SK-N-SH (cell line): ENCODE measurements around the gene YARS2. TPM values are rescaled to one million over a fixed set of nuclear protein-coding genes. Genes with fewer than 3 reads are reported as not detected.
"Not testable (repeated sequence)": the region's sequence is repeated elsewhere in the genome, so short reads cannot be mapped to it uniquely, and the experiment has no call there.

Experiments
- CTCF ChIA-PET: fragments of 300-600, 350-600 bp; formaldehyde crosslinking; extraction: SDS; loops from one replicate; lab custom pipeline; 2021; lab: Yijun Ruan, JAX
- POLR2A ChIA-PET: fragments of 350-600 bp; sonication (Branson Sonifier 250); formaldehyde crosslinking; extraction: SDS; loops from one replicate; lab custom pipeline; 2020; ENCODE audit warnings: antibody characterized with exemption, inconsistent platforms; lab: Yijun Ruan, JAX
- DNase-seq: peaks from one replicate; pipeline ENCODE4 v3.0.0; 2012
- H2AFZ ChIP-seq: fragments of 200-600 bp; sonication (generic); 2 replicates; pipeline ENCODE4 v1.8.1; 2016; ENCODE audit warnings: antibody characterized with exemption, mild to moderate bottlenecking, low read depth
- H3F3A ChIP-seq: fragments of 200-600 bp; sonication (generic); replicated peaks from 2 replicates; pipeline ENCODE3; 2016; ENCODE audit warnings: antibody characterized with exemption, mild to moderate bottlenecking; ENCODE audit not compliant: insufficient read depth
- H3K27ac ChIP-seq, 2 experiments: fragments of 200-500 bp in 1 of 2; fragments of 200-600 bp in 1 of 2; sonication (Bioruptor generic) in 1 of 2; sonication (generic), shearing (Covaris generic) in 1 of 2; 2 replicates each; pipeline versions ENCODE4 v1.5.1 to v1.6.1; 2014 to 2016; ENCODE audit warnings: low read depth in 2 of 2, inconsistent platforms in 1 of 2, low read length in 1 of 2, mild to moderate bottlenecking in 1 of 2, mixed read lengths in 1 of 2
- H3K27me3 ChIP-seq: fragments of 200-600 bp; sonication (generic), shearing (Covaris generic); 2 replicates; pipeline ENCODE4 v1.6.1; 2016; ENCODE audit warnings: mixed run types; ENCODE audit not compliant: insufficient read depth
- H3K36me3 ChIP-seq, 2 experiments: fragments of 200-500 bp in 1 of 2; fragments of 200-600 bp in 1 of 2; sonication (Bioruptor generic) in 1 of 2; sonication (generic) in 1 of 2; replicated peaks in 1 of 2; 2 replicates each; pipeline versions ENCODE3 to v1.5.1; 2014 to 2016; ENCODE audit warnings: low read length in 1 of 2, mild to moderate bottlenecking in 1 of 2; ENCODE audit not compliant: insufficient read depth in 2 of 2, control insufficient read depth in 1 of 2
- H3K4me1 ChIP-seq, 2 experiments: fragments of 200-500 bp in 1 of 2; fragments of 200-600 bp in 1 of 2; sonication (Bioruptor generic) in 1 of 2; sonication (generic), shearing (Covaris generic) in 1 of 2; 2 replicates each; pipeline versions ENCODE4 v1.5.1 to v1.6.1; 2014 to 2016; ENCODE audit warnings: low read depth in 1 of 2, low read length in 1 of 2, mixed run types in 1 of 2; ENCODE audit not compliant: insufficient read depth in 2 of 2, control insufficient read depth in 1 of 2
- H3K4me2 ChIP-seq: fragments of 200-600 bp; sonication (generic), shearing (Covaris generic); 2 replicates; pipeline ENCODE4 v1.6.1; 2017; ENCODE audit warnings: mixed run types
- H3K4me3 ChIP-seq, 2 experiments: fragments of 200-500 bp in 1 of 2; fragments of 200-600 bp in 1 of 2; sonication (Bioruptor generic) in 1 of 2; sonication (generic), shearing (Covaris generic) in 1 of 2; 2 replicates each; pipeline versions ENCODE4 v1.5.1 to v1.8.1; 2014 to 2016; ENCODE audit warnings: low read depth in 2 of 2, inconsistent platforms in 1 of 2, low read length in 1 of 2, mild to moderate bottlenecking in 1 of 2, mixed read lengths in 1 of 2, moderate library complexity in 1 of 2
- H3K79me2 ChIP-seq: fragments of 200-600 bp; sonication (generic); 2 replicates; pipeline ENCODE4 v1.8.1; 2017; ENCODE audit warnings: mild to moderate bottlenecking; ENCODE audit not compliant: insufficient read depth
- H3K9ac ChIP-seq: fragments of 200-600 bp; sonication (generic); 2 replicates; pipeline ENCODE4 v1.6.1; 2017; ENCODE audit warnings: mixed run types
- H3K9me2 ChIP-seq: fragments of 200-600 bp; sonication (generic); 2 replicates; pipeline ENCODE4 v1.6.1; 2017; ENCODE audit warnings: mixed run types
- H3K9me3 ChIP-seq: fragments of 200-600 bp; sonication (generic); 2 replicates; pipeline ENCODE4 v1.6.1; 2017; ENCODE audit warnings: mixed run types, mild to moderate bottlenecking, moderate library complexity
- H4K20me1 ChIP-seq: fragments of 200-600 bp; sonication (generic); 2 replicates; pipeline ENCODE4 v1.6.1; 2017; ENCODE audit warnings: mild to moderate bottlenecking, mixed run types; ENCODE audit not compliant: insufficient read depth
- FOXJ3 ChIP-seq: sonication (generic); formaldehyde crosslinking; IDR thresholded peaks from 2 replicates; pipeline ENCODE4 v1.5.1; 2020; ENCODE audit warnings: mild to moderate bottlenecking, missing genetic modification reagents
- GATA2 ChIP-seq: sonication (generic); formaldehyde crosslinking; IDR thresholded peaks from 2 replicates; pipeline ENCODE4 v1.5.0; 2020; ENCODE audit warnings: mild to moderate bottlenecking, missing genetic modification reagents
- MEF2A ChIP-seq: IDR thresholded peaks from 2 replicates; pipeline ENCODE4 v1.4.0; 2012; ENCODE audit warnings: low read depth, borderline replicate concordance
- RCOR1 ChIP-seq: fragments of 150-350 bp; IDR thresholded peaks from 2 replicates; pipeline ENCODE4 v1.6.1; 2017; ENCODE audit warnings: antibody characterized with exemption, low read length
- RFX5 ChIP-seq: IDR thresholded peaks from 2 replicates; pipeline ENCODE4 v1.6.1; 2012; ENCODE audit warnings: mild to moderate bottlenecking, improper control_type of control experiment, low read length
- WGBS: methylation state at CpG from one replicate; pipeline ENCODE4 v1.1.6; 2017; ENCODE audit warnings: low lambda C conversion rate; 5-methylcytosine and 5-hydroxymethylcytosine counted together
- polyA plus RNA-seq, 3 experiments: library from polyadenylated mRNA; depleted of rRNA; stranded (reverse); fragments of >200 nt; gene quantifications; 2 replicates each; pipeline ENCODE4 v1.2.3, GENCODE V29; 2012
- TF ChIP-seq, protein P1 (sequence below): IDR thresholded peaks from 2 replicates; pipeline ENCODE4 v1.6.1; 2012; ENCODE audit warnings: mild to moderate bottlenecking, low read depth, low read length, moderate library complexity
- TF ChIP-seq, protein P2 (sequence below): IDR thresholded peaks from 2 replicates; pipeline ENCODE4; 2012
- TF ChIP-seq, protein P3 (sequence below): IDR thresholded peaks from 2 replicates; pipeline ENCODE4 v1.4.0; 2012; ENCODE audit warnings: low read depth

YARS2 gene
- polyA plus RNA-seq, 1 of the 3 experiments (the other 2 are of a cell fraction) = 14.3 TPM

DNA sequence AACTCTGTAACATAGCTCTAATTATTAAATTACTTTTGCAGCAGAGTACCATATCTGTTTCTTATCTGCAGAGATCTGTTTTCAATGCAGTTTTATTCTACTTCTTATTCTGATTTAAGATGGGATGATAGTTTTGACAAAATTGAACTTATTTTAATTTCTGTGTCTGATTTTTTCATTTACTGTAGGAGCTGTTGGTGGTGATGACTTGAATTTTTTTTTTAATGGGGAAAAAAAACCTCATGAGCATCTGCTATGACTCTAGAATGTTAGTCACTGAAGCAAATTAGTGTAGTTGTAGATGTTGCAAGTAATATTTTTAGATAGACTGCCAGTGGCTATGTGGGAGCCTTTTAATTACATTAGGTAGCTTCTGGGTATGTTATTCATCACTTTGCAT is 53.2 kb downstream of the YARS2 start:
- Histone ChIP-seq H4K20me1 (peaks cover 3% of the 10 kb centered on the region; the same call in 1 of the 2 replicates), H3K9me2 (no peaks in the 10 kb centered on the region), H3K27ac (peak overlapping the region; percentile 7 to 59; a peak in 3 of 4 replicates), H3K9ac (no peak overlapping the region), H3K9me3 (no peaks in the 10 kb centered on the region), H3K4me1 (peaks cover under 1 to 16% of the 10 kb centered on the region in 2 experiments; a peak in 2 of 4 replicates), H3K4me2 (no peak overlapping the region), H3K79me2 (peaks cover 52% of the 10 kb centered on the region), H3F3A (peaks cover 17% of the 10 kb centered on the region), H3K27me3 (no peaks in the 10 kb centered on the region), H3K36me3 (peaks cover 17 to 19% of the 10 kb centered on the region in 2 experiments), H2AFZ (no peak overlapping the region), H3K4me3 (no peak overlapping the region)
- TF ChIP-seq, protein P1, sequence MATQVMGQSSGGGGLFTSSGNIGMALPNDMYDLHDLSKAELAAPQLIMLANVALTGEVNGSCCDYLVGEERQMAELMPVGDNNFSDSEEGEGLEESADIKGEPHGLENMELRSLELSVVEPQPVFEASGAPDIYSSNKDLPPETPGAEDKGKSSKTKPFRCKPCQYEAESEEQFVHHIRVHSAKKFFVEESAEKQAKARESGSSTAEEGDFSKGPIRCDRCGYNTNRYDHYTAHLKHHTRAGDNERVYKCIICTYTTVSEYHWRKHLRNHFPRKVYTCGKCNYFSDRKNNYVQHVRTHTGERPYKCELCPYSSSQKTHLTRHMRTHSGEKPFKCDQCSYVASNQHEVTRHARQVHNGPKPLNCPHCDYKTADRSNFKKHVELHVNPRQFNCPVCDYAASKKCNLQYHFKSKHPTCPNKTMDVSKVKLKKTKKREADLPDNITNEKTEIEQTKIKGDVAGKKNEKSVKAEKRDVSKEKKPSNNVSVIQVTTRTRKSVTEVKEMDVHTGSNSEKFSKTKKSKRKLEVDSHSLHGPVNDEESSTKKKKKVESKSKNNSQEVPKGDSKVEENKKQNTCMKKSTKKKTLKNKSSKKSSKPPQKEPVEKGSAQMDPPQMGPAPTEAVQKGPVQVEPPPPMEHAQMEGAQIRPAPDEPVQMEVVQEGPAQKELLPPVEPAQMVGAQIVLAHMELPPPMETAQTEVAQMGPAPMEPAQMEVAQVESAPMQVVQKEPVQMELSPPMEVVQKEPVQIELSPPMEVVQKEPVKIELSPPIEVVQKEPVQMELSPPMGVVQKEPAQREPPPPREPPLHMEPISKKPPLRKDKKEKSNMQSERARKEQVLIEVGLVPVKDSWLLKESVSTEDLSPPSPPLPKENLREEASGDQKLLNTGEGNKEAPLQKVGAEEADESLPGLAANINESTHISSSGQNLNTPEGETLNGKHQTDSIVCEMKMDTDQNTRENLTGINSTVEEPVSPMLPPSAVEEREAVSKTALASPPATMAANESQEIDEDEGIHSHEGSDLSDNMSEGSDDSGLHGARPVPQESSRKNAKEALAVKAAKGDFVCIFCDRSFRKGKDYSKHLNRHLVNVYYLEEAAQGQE = no peak
- TF ChIP-seq GATA2 (CRISPR knock-in tag) = peak; percentile 60
- TF ChIP-seq, protein P2, sequence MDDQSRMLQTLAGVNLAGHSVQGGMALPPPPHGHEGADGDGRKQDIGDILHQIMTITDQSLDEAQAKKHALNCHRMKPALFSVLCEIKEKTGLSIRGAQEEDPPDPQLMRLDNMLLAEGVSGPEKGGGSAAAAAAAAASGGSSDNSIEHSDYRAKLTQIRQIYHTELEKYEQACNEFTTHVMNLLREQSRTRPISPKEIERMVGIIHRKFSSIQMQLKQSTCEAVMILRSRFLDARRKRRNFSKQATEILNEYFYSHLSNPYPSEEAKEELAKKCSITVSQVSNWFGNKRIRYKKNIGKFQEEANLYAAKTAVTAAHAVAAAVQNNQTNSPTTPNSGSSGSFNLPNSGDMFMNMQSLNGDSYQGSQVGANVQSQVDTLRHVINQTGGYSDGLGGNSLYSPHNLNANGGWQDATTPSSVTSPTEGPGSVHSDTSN = no peak
- TF ChIP-seq, protein P3, sequence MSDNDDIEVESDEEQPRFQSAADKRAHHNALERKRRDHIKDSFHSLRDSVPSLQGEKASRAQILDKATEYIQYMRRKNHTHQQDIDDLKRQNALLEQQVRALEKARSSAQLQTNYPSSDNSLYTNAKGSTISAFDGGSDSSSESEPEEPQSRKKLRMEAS = no peak
- TF ChIP-seq RCOR1 = no peak
- TF ChIP-seq MEF2A = no peak
- no peak for TF ChIP-seq FOXJ3 (CRISPR knock-in tag)
- no peak for TF ChIP-seq RFX5
- peak; percentile 22 for DNase-seq
- ChIA-PET POLR2A (interaction anchor here (1.1 kb wide), 1 partner anchor 23 kb away, joined by 3 read pairs; the partner anchor contains the start of gene DNM1L), CTCF (interaction anchor here (0.6 to 2.2 kb wide), 6 partner anchors 16 to 170 kb away, joined by 3 to 13 read pairs (median 3); partner anchors contain the start of gene DNM1L)

DNA sequence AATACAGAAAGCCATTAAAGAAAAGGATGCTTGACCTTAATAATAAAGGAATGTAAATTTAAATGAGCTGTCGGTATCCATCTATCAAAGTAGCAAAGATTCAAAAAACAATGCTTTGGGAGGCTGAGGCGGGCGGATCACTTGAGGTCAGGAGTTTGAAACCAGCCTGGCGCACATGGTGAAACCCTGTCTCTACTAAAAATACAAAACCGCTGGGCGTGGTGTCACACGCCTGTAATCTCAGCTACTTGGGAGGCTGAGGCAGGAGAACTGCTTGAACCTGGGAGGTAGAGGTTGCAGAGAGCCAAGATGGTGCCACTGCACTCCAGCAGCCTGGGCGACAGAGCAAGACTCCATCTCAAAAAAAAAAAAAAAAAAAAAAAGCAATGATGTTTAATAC is 56.3 kb downstream of the YARS2 start:
- Histone ChIP-seq H4K20me1 (peaks cover 11% of the 10 kb centered on the region), H3K79me2 (peaks cover 80% of the 10 kb centered on the region), H3F3A (peaks cover 13% of the 10 kb centered on the region), H3K36me3 (peaks cover 9 to 15% of the 10 kb centered on the region in 2 experiments), H3K4me1 (peaks cover 5 to 20% of the 10 kb centered on the region in 2 experiments; a peak in 2 of 4 replicates)
- WGBS = 88% methylated on average over 8 of the region's 8 CpGs
- H2AFZ ChIP-seq, H3K27me3 ChIP-seq, H3K9me3 ChIP-seq, H3K9me2 ChIP-seq, DNase-seq, H3K27ac ChIP-seq, H3K4me3 ChIP-seq, H3K4me2 ChIP-seq, H3K9ac ChIP-seq: not testable (repeated sequence)
- CTCF ChIA-PET = interaction anchor here (1.9 kb wide), 1 partner anchor 56 kb away, joined by 12 read pairs; the partner anchor contains the start of gene YARS2
- POLR2A ChIA-PET = interaction anchor here (2.2 kb wide), 1 partner anchor 20 kb away, joined by 9 read pairs; the partner anchor contains the start of gene DNM1L
